ENCODE results near the gene TOX3. TPM values are rescaled to one million over a fixed set of nuclear protein-coding genes. Genes with fewer than 3 reads are reported as not detected.

TOX3 gene
- total and polyA plus RNA-seq, 8 donors: 2.8 to 6.0 (median 4.9) TPM

DNA sequence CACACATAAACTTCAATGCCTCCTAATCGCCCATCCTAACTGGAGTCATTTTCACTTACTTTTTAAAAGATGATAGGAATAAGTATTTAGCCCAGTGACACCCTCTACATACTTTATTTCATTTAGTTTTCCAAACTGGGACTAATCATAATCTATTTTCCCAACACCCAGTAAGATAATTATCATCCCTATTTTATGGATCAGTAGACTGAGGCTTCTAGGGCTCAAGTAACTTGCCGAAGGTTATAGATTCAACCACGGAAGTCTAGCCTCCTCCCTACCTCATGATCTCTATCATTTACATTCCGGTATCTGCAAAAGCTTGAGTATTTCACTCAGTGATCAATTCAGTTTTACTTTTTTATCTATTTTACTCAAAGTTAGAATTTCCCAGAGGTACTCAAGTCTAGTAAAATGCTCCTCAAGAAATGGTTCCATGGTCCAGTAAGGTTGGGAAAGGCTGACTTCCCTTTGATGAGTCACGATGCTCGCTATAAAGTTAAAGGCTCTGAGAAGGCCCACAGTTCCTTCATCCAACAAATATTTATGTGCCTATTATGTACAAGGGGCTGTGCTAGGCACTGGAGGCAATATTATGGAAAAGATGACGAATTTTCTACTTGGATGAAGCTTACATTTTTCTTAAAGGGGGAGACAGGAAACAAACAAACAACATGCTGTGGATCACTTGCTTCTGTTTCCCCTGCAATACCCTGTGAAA, 75.1 kb downstream of the TOX3 start:
- H3K36me3 ChIP-seq: no peaks in the 10 kb centered on the region

GRCh38 chr16:52470585-52470984, 76.4 kb downstream of the TOX3 start:
- ATAC-seq: no peak
- DNase-seq: no peak

More for the DNA sequence above, 75.1 kb downstream of the TOX3 start:
- no peaks in the 10 kb centered on the region for H3K9me3 ChIP-seq
- intact Hi-C loops (cut with DNase I): no loop called here
- H3K27me3 ChIP-seq: no peaks in the 10 kb centered on the region
- TF ChIP-seq CTCF (IDR thresholded peaks at IDR 0.05): no peak
- ATAC-seq (no peak), DNase-seq (no peak)
- H3K4me3 ChIP-seq: no peak overlapping the region
- no peaks in the 10 kb centered on the region for H3K4me1 ChIP-seq
- no peak overlapping the region for H3K27ac ChIP-seq

GRCh38 chr16:52469775-52470174, 77.2 kb downstream of the TOX3 start:
- no peak for TF ChIP-seq CTCF (IDR thresholded peaks at IDR 0.05)
- Histone ChIP-seq H3K4me3 (no peak overlapping the region), H3K36me3 (no peaks in the 10 kb centered on the region), H3K27me3 (no peaks in the 10 kb centered on the region), H3K4me1 (no peaks in the 10 kb centered on the region), H3K9me3 (no peaks in the 10 kb centered on the region), H3K27ac (no peak overlapping the region)
- DNase-seq: no peak
- intact Hi-C loops (cut with DNase I): no loop called here
- ATAC-seq: peak; percentile 89

More at GRCh38 chr16:52470585-52470984, 76.4 kb downstream of the TOX3 start:
- intact Hi-C loops (cut with DNase I): no loop called here
- H3K27me3 ChIP-seq: no peaks in the 10 kb centered on the region
- H3K27ac ChIP-seq: no peak overlapping the region
- TF ChIP-seq CTCF (IDR thresholded peaks at IDR 0.05): no peak
- H3K36me3 ChIP-seq: no peaks in the 10 kb centered on the region
- no peaks in the 10 kb centered on the region for H3K4me1 ChIP-seq
- H3K4me3 ChIP-seq: no peak overlapping the region
- no peaks in the 10 kb centered on the region for H3K9me3 ChIP-seq

DNA sequence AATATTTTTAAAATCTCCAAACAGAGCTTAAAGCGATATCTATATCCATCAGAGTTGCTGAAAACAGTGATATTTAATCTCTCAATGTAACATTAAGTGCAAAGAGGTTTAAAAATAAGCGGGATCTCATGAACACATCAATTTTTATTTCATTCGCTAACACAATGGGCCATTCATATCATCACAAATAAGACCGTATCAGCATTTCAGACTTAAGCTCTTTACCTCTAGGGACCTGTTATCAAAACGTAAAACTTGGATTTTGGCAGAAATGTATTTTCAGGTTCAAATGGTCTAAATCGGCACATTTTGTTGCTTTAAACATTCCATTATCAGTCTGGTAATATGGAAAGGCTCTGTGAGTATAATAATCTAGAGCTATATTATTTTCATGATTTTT, 77.9 kb downstream of the TOX3 start:
- ATAC-seq (no peak), DNase-seq (no peak)
- no peak overlapping the region for H3K27ac ChIP-seq
- intact Hi-C loops (cut with DNase I): no loop called here
- H3K9me3 ChIP-seq: no peaks in the 10 kb centered on the region
- no peak overlapping the region for H3K4me3 ChIP-seq
- TF ChIP-seq CTCF (IDR thresholded peaks at IDR 0.05): no peak
- no peaks in the 10 kb centered on the region for H3K36me3 ChIP-seq
- H3K27me3 ChIP-seq: no peaks in the 10 kb centered on the region
- H3K4me1 ChIP-seq: no peaks in the 10 kb centered on the region

DNA sequence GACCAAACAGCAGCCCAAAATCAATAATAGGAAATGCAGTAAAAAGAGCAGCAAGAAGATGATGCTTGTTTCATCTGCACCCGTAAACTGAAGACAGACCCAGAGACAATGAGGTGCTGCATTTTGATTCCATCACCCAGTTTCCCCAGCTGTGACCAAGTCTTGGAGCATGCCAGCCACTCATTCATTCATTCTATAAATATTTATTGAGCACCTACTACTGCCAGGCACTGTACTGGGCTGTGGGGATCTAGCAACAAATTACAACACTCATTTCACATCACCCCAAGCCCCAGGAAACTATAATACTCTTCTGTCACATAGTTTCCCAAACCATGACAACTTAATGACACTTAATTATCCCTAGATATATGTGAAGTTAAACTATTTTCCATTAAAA, 79.2 kb downstream of the TOX3 start:
- no peak overlapping the region for H3K4me3 ChIP-seq
- no peak overlapping the region for H3K27ac ChIP-seq
- TF ChIP-seq CTCF (IDR thresholded peaks at IDR 0.05): no peak
- no peaks in the 10 kb centered on the region for H3K4me1 ChIP-seq
- no peak for DNase-seq
- H3K36me3 ChIP-seq: no peaks in the 10 kb centered on the region
- intact Hi-C loops (cut with DNase I): no loop called here
- H3K27me3 ChIP-seq: no peaks in the 10 kb centered on the region
- ATAC-seq: no peak
- H3K9me3 ChIP-seq: no peaks in the 10 kb centered on the region
